CD4-positive, alpha-beta T cell treated with Interleukin-21 for 1 hour (primary cell): ENCODE data around the gene GAB1.

ENCODE experiments used
- DNase-seq: peaks from one replicate; pipeline ENCODE4 v3.0.0-alpha.2; 2020

Gene GAB1

DNA sequence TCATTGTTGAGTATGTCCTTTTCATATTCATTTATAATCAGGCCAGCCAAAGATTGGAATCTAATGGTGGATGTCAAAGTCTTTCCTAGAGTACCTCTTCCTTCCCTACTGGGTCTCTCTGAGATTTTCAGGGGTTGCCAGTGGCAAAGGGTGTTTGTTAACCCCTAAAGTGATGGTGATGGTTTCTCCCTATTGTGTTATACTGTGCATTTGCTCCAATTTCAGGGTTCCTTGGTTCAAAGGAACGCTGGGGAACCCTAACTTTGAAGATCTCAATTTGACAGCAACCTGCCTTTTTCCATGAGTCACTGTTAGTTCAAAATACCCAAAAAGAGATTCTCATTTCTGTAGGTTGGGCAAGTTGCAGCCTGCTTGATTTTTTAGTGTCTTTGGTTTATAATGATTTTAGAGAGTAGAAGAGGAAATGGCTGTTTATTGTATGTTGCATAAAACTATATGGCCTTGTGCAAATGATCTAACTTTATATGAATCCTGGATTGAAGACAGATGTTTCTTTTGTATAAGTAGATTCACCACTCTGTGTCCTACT lies 23.0 kb downstream of the GAB1 start:
- DNase-seq, result no peak

- no peak for DNase-seq
Observed at GRCh38 chr4:143360838-143361625, 24.4 kb downstream of the GAB1 start.

DNA sequence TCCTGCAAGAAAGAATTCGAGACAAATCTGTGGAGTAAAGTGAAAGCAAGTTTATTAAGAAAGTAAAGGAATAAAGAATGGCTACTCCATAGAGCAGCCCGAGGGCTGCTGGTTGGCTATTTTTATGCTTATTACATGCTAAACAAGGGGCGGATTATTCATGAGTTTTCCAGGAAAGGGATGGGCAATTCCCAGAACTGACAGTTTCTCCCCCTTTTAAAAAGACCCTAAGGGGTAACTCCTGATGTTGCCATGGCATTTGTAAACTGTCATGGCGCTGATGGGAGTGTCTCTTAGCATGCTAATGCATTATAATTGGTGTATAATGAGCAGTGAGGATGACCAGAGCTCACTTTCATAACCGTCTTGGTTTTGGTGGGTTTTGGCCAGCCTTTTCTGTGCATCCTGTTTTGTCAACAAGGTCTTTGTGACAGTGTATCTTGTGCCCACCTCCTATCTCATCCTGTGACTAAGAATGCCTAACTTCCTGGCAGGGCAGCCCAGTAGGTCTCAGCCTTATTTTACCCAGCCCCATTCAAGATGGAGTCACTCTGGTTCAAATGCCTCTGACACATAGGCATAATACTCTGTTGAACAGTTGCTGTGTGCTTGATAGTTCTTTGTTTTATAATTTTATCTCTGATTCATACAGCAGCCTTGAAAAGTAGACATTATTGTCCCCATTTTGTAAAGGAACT lies 25.8 kb downstream of the GAB1 start:
- no peak for DNase-seq

DNA sequence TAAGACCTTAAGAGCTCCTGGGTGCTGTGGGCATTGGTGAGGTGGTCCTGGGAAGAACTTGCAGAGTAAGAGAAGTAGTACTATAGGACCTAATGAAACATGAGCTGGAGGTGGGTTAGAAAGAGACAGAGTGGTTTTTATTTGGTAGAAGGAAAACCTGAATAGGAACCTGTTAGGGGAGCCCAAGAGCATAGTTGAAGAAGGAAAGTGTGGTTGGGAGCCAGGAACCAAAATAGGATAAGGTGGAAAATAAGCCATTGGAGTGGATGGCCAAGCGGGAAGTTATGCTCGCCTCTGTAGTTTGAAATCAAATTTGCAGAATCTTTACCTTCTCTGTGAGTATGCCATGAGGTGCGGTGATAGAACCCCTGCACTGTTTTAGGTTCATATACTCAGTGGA lies 26.7 kb downstream of the GAB1 start:
- DNase-seq, result no peak

- DNase-seq, result no peak
Observed at GRCh38 chr4:143364063-143364462, 27.4 kb downstream of the GAB1 start.

GRCh38 chr4:143367863-143368262 lies 31.2 kb downstream of the GAB1 start:
- DNase-seq, result no peak

- no peak for DNase-seq
Observed at GRCh38 chr4:143369552-143369951, 32.9 kb downstream of the GAB1 start.

- no peak for DNase-seq
Observed at GRCh38 chr4:143372093-143372915, 35.6 kb downstream of the GAB1 start.

GRCh38 chr4:143374255-143374654 lies 37.6 kb downstream of the GAB1 start:
- DNase-seq, result no peak

DNA sequence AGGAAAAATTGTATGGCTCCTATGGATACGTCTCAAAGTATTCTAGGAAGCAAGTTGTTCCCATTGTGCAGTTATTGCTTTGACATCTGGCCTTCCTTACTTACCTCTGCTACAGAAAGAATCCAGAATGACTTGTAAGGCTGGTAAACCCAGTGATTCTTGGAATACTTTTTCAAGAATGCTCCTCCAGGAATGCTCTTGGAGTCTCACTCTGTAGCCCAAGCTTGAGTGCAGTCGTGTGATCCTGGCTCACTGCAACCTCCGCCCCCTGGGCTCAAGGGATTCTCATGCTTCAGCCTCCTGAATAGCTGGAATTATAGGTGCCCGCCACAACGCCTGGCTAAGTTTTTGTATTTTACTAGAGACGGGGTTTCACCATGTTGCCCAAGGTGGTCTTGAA lies 38.1 kb downstream of the GAB1 start:
- no peak for DNase-seq

- DNase-seq, result no peak
Observed at GRCh38 chr4:143375326-143376073, 38.8 kb downstream of the GAB1 start.

DNA sequence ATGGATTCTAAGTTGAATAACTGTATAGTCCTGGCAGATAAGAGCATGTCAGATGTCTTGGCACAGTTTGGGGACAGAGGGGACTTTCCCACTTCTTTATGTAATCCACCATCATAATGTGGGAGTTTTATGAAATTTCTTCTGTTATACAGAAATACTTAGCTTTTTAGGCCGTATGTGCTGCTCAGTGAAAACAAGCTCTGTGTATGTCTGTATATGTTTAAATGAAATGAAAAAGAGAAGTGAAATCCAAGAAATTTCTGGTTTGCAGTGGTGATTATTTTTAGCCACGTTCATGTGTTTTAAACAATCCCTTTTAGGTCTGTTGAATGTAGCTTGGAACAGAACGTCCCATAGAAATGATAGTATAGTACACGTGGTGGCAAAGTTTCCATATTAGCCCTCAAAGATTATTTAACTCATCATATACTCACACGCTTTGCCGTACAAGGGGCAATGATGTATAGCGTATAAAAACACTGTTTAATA lies 41.0 kb downstream of the GAB1 start:
- DNase-seq, result no peak

DNA sequence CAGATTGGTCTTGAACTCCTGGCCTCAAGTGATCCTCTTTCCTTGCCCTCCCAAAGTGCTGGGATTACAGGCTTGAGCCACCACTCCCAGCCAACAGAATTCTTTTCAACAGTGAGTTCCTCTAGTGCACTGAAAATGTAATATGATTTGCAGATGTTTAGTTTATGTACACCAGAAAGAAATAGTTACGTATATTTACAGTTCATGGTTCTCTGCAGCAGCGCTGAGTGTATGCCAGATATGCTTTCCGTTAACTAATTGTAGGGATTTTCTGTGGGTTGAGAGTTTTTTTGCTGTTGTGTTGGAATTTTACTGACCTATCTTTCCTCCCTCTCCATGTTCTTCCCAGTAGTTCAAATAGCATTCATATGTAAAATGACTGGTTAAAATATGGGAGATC lies 44.0 kb downstream of the GAB1 start:
- DNase-seq, result no peak

DNA sequence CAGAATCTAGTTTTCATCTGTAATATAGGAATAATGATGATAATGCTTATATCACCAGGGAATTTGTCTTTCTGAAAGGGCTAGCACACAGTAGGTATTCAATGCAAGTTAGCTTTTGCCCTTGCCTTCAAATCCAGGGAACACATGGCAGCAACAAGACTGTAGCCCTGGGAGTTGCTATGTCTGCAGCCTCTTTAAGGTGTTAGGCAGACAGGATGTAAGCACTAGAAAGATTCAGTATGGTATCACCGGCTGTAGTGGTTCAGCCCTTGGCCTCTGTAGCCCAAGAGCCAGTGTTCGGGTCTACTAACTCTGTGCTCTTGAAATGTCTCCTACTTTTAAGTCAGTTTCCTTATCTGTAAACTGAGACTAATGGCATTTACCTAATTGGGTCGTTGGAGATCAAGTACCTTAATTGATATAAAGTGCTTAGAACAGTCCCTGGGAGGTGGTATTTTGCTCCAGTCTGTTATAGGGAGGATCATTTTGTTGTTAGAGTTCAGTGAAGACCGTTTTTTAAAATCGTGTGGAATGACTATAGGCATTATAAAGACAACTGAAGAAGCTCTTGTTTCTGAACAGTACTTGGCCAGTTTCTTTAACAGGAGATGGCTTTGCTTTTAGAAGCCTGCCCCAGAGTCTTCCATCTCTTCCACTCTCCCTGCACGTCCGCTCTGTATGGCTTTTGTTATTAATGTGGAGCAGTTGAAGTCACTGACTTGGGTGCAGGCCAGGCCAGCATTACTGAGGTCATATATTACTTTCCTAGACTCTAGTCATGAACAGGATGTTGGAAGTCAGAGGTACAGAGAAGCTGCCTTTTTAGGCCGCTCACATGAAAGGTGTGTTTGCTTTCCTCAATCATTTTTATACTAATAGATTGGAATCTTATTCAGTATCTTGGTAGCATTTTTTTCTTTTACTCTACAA lies 44.8 kb downstream of the GAB1 start:
- no peak for DNase-seq

- DNase-seq, result no peak
Observed at GRCh38 chr4:143382596-143382995, 45.9 kb downstream of the GAB1 start.

- no peak for DNase-seq
Observed at GRCh38 chr4:143383005-143383574, 46.4 kb downstream of the GAB1 start.

GRCh38 chr4:143384381-143384994 lies 47.8 kb downstream of the GAB1 start:
- no peak for DNase-seq

DNA sequence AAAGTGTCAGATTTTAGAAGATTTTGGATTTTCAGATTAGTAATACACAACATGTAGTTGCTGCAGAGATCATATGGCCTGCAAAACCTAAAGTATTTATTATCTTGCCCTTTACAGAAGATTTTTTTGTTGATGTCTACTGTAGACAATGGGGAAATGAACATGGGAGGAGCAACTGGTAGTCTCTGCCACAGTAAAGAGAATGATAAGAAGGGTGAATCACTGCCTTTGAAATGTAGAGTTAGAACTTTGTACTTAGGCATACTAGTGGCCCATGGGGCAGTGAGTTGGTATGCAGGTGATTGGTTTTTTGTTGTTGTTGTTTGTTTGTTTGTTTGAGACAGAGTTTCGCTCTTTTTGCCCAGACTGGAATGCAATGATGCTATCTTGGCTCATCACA lies 50.1 kb downstream of the GAB1 start:
- no peak for DNase-seq

GRCh38 chr4:143389579-143390195 lies 53.0 kb downstream of the GAB1 start:
- DNase-seq, result no peak

- DNase-seq, result no peak
Observed at GRCh38 chr4:143390764-143391163, 54.1 kb downstream of the GAB1 start.
